ENCODE measurements around the gene COMMD1. TPM values are rescaled to one million over a fixed set of nuclear protein-coding genes. Genes with fewer than 3 reads are reported as not detected.
"Not testable (repeated sequence)": the region's sequence is repeated elsewhere in the genome, so short reads cannot be mapped to it uniquely, and the experiment has no call there.

Gene COMMD1
- total and polyA plus RNA-seq, 10 donors = 23.9 to 40.1 (median 35.0) TPM

DNA sequence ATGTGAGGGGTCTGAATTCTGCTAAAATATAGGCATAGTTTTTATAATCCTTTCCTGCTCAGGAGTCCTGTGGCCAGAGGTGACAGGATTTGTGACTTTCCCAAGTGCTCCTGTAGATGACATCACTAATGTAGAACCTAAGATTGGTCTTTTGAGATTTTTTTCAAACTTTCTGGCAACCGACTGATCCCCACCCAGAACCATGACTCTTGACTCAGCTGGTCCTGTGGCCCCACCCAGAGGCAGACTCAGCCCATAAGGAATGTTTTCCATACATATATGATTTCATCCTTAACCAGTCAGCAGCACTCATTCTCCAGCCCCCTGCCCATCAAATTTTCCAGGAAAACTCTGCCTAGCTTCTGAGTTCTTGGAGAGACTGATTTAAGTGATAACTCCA, 46.8 kb downstream of the COMMD1 start:
- Histone ChIP-seq H3K4me3 (no peak overlapping the region), H3K4me1 (peaks cover 0 to 13% (median 3%) of the 10 kb centered on the region in 6 donors), H3K27me3 (replicated peaks in 1 of 7) (no peaks in the 10 kb centered on the region), H3K27ac (no peak overlapping the region), H3K9me3 (peaks cover 0 to 8% (median 4%) of the 10 kb centered on the region in 8 donors), H3K36me3 (peaks cover 0 to 4% (median 0%) of the 10 kb centered on the region in 6 donors)
- DNase-seq = no peak
- intact Hi-C loops (cut with DNase I; ENCODE audit: low total_unique reads) = no loop called here
- 90 to 100% (median 93%) methylated on average over 1 of the region's 1 CpG for WGBS, 5 donors
- no peak for TF ChIP-seq POLR2A (IDR thresholded peaks at IDR 0.05)
- TF ChIP-seq, protein P1, sequence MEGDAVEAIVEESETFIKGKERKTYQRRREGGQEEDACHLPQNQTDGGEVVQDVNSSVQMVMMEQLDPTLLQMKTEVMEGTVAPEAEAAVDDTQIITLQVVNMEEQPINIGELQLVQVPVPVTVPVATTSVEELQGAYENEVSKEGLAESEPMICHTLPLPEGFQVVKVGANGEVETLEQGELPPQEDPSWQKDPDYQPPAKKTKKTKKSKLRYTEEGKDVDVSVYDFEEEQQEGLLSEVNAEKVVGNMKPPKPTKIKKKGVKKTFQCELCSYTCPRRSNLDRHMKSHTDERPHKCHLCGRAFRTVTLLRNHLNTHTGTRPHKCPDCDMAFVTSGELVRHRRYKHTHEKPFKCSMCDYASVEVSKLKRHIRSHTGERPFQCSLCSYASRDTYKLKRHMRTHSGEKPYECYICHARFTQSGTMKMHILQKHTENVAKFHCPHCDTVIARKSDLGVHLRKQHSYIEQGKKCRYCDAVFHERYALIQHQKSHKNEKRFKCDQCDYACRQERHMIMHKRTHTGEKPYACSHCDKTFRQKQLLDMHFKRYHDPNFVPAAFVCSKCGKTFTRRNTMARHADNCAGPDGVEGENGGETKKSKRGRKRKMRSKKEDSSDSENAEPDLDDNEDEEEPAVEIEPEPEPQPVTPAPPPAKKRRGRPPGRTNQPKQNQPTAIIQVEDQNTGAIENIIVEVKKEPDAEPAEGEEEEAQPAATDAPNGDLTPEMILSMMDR (IDR thresholded peaks at IDR 0.05 in 8 of 11, conservative IDR thresholded peaks at IDR 0.05 in 3 of 11) = no peak
- no peak for TF ChIP-seq POLR2AphosphoS5 (IDR thresholded peaks at IDR 0.05)

GRCh38 chr2:61954856-61955255, 49.4 kb downstream of the COMMD1 start:
- intact Hi-C loops (cut with DNase I; ENCODE audit: low total_unique reads); H3K9me3 ChIP-seq; H3K27me3 ChIP-seq (replicated peaks in 1 of 7); H3K4me3 ChIP-seq; DNase-seq; H3K27ac ChIP-seq; H3K36me3 ChIP-seq: not testable (repeated sequence)
- H3K4me1 ChIP-seq = peaks cover 0 to 15% (median 3%) of the 10 kb centered on the region in 6 donors
- WGBS, 5 donors = 91 to 93% (median 92%) methylated on average over 9 of the region's 9 CpGs

GRCh38 chr2:61959381-61960293, 54.2 kb downstream of the COMMD1 start:
- Histone ChIP-seq H3K27me3 (replicated peaks in 1 of 7) (no peaks in the 10 kb centered on the region), H3K4me1 (peaks cover 0 to 8% (median 0%) of the 10 kb centered on the region in 6 donors), H3K9me3 (peaks cover 0 to 3% (median 0%) of the 10 kb centered on the region in 8 donors), H3K27ac (no peak overlapping the region), H3K36me3 (peaks cover 0 to 10% (median 0%) of the 10 kb centered on the region in 6 donors), H3K4me3 (no peak overlapping the region)
- no peak for DNase-seq
- WGBS, 5 donors = 89 to 95% (median 94%) methylated on average over 7 of the region's 7 CpGs
- TF ChIP-seq, protein P1 (IDR thresholded peaks at IDR 0.05 in 8 of 11, conservative IDR thresholded peaks at IDR 0.05 in 3 of 11) = no peak
- no peak for TF ChIP-seq POLR2AphosphoS5 (IDR thresholded peaks at IDR 0.05)
- TF ChIP-seq POLR2A (IDR thresholded peaks at IDR 0.05) = no peak
- intact Hi-C loops (cut with DNase I; ENCODE audit: low total_unique reads) = no loop called here

DNA sequence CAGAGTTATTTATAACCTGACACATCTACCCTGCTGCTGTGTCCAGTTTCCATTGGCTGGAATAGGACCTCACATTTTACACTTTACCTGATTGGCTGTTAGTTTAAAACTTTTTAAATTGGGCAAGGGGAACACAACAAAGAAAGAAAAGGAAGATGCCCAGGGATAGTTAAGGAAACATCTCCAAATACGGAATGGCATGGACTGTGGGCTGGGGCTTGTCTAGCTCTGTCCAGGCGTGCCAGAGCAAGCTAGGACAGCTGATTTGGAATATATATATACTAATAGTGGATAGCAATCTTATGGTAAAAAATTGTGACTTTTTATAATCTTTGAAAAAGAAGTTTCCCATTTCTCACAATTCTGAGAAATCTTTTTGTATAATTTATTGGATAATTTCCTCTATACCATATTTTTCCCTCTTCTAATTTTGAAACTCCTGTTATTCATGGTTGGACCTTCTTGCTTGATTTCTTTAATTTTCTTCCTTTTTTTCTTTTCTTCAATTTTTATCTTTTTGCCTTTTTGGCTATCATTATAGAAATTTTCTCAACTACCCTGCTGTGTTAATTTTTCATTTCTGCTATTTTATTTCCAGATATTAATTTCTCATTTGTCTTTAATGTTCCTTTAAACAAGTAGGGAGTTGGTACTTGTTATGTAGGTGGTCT, 55.9 kb downstream of the COMMD1 start:
- Histone ChIP-seq H3K9me3 (peaks cover 0 to 3% (median 0%) of the 10 kb centered on the region in 8 donors), H3K27me3 (replicated peaks in 1 of 7) (no peaks in the 10 kb centered on the region), H3K27ac (no peak overlapping the region), H3K4me3 (no peak overlapping the region), H3K36me3 (peaks cover 0 to 10% (median 0%) of the 10 kb centered on the region in 6 donors), H3K4me1 (peaks cover 0 to 8% (median 0%) of the 10 kb centered on the region in 6 donors)
- TF ChIP-seq POLR2A (IDR thresholded peaks at IDR 0.05) (no peak), POLR2AphosphoS5 (IDR thresholded peaks at IDR 0.05) (no peak)
- TF ChIP-seq, protein P1 (IDR thresholded peaks at IDR 0.05 in 8 of 11, conservative IDR thresholded peaks at IDR 0.05 in 3 of 11) = no peak
- intact Hi-C loops (cut with DNase I; ENCODE audit: low total_unique reads) = no loop called here
- WGBS, 5 donors = 91 to 98% (median 97%) methylated on average over 2 of the region's 2 CpGs
- DNase-seq = no peak
